Keratinocyte (primary cell): ENCODE data around the gene SH2B3. TPM values are rescaled to one million over a fixed set of nuclear protein-coding genes. Genes with fewer than 3 reads are reported as not detected.

Experiments
- DNase-seq: peaks from one replicate; pipeline ENCODE4 v3.0.0-alpha.2; 2011; ENCODE audit warnings: low read depth, missing footprints, low spot score
- FAIRE-seq: peaks from 2 replicates; lab custom pipeline; 2011; peaks lifted over from hg19 to GRCh38; lab: Jason Lieb, UNC
- H2AFZ ChIP-seq: 2 replicates; pipeline ENCODE4 v1.6.0; 2012; ENCODE audit warnings: low read length, control low read depth, inconsistent platforms; ENCODE audit not compliant: control insufficient read depth
- H3K27ac ChIP-seq: 2 replicates; pipeline ENCODE4 v1.5.1; 2011; ENCODE audit warnings: low read length; ENCODE audit not compliant: control insufficient read depth, insufficient read depth
- H3K27me3 ChIP-seq: 3 replicates; pipeline ENCODE4 v1.6.0; 2011; ENCODE audit warnings: low read length; ENCODE audit not compliant: control insufficient read depth, insufficient read depth; ENCODE audit errors: extremely low read depth
- H3K36me3 ChIP-seq, 2 experiments: 2 replicates in 1 of 2; 3 replicates in 1 of 2; pipeline ENCODE4 v1.5.1; 2011; ENCODE audit warnings: low read length in 2 of 2, mild to moderate bottlenecking in 1 of 2; ENCODE audit not compliant: control insufficient read depth in 2 of 2, insufficient read depth in 2 of 2; ENCODE audit errors: extremely low read depth in 1 of 2
- H3K4me1 ChIP-seq: 3 replicates; pipeline ENCODE4 v1.5.1; 2011; ENCODE audit warnings: low read length; ENCODE audit not compliant: control insufficient read depth, insufficient read depth; ENCODE audit errors: extremely low read depth
- H3K4me2 ChIP-seq: 3 replicates; pipeline ENCODE4 v1.6.0; 2011; ENCODE audit warnings: low read depth, low read length; ENCODE audit not compliant: control insufficient read depth, insufficient read depth; ENCODE audit errors: extremely low read depth
- H3K4me3 ChIP-seq, 3 experiments: fragments of 200-600 bp in 1 of 3; sonication (generic) in 1 of 3; 2 replicates in 2 of 3; 3 replicates in 1 of 3; pipeline ENCODE4 v1.5.1; 2011 to 2016; ENCODE audit warnings: low read length in 3 of 3, mild to moderate bottlenecking in 3 of 3, control low read depth in 2 of 3, inconsistent platforms in 1 of 3, low read depth in 1 of 3, mixed read lengths in 1 of 3, mixed run types in 1 of 3, moderate library complexity in 1 of 3; ENCODE audit not compliant: control insufficient read depth in 2 of 3, insufficient read depth in 2 of 3; ENCODE audit errors: extremely low read depth in 1 of 3
- H3K79me2 ChIP-seq: 2 replicates; pipeline ENCODE4 v1.6.0; 2012; ENCODE audit warnings: low read length; ENCODE audit not compliant: control insufficient read depth, insufficient read depth
- H3K9ac ChIP-seq: 3 replicates; pipeline ENCODE4 v1.6.0; 2011; ENCODE audit warnings: low read length; ENCODE audit not compliant: control insufficient read depth, insufficient read depth; ENCODE audit errors: extremely low read depth
- H3K9me1 ChIP-seq: 3 replicates; pipeline ENCODE4 v1.6.0; 2011; ENCODE audit warnings: low read length; ENCODE audit not compliant: control insufficient read depth, insufficient read depth; ENCODE audit errors: extremely low read depth
- H3K9me3 ChIP-seq: 2 replicates; pipeline ENCODE4 v1.5.1; 2012; ENCODE audit warnings: low read depth, low read length; ENCODE audit not compliant: control insufficient read depth
- H4K20me1 ChIP-seq: 3 replicates; pipeline ENCODE4 v1.6.0; 2011; ENCODE audit warnings: low read length; ENCODE audit not compliant: control insufficient read depth, insufficient read depth; ENCODE audit errors: extremely low read depth
- EZH2 ChIP-seq: IDR thresholded peaks from one replicate; pipeline ENCODE4 v1.6.1; 2012; ENCODE audit warnings: inconsistent platforms, mild to moderate bottlenecking, low read length, moderate library complexity
- dilution Hi-C: fragments of 300-500 bp; cut with MboI; formaldehyde crosslinking; loops from one replicate; pipeline ENCODE4 v1.7.0; 2020; ENCODE audit warnings: low sequenced_read_pairs; ENCODE audit not compliant: extremely low pct_ligation_motif_present
- polyA plus RNA-seq, 5 experiments: library from polyadenylated mRNA; depleted of rRNA in 3 of 5; stranded (reverse) in 3 of 5; stranded (forward) in 1 of 5; unstranded in 1 of 5; fragments of >200 nt; gene quantifications; 1 replicate in 1 of 5; 2 replicates in 3 of 5; 3 replicates in 1 of 5; pipeline versions ENCODE4 v1.2.1 to v1.2.3, GENCODE V29; 2011 to 2012; ENCODE audit warnings: missing spikeins in 2 of 5, low read depth in 1 of 5, low replicate concordance in 1 of 5
- TF ChIP-seq, protein P1 (sequence below), 3 experiments: IDR thresholded peaks in 1 of 3; conservative IDR thresholded peaks in 1 of 3; optimal IDR thresholded peaks in 1 of 3; 2 replicates in 2 of 3; 3 replicates in 1 of 3; pipeline versions ENCODE3 to v1.5.1; 2011; ENCODE audit warnings: low read length in 3 of 3, mild to moderate bottlenecking in 3 of 3, moderate library complexity in 2 of 3, control low read depth in 1 of 3, inconsistent platforms in 1 of 3; ENCODE audit not compliant: insufficient read depth in 2 of 3; ENCODE audit errors: extremely low read depth in 1 of 3

The SH2B3 gene
- polyA plus RNA-seq, 1 donor (not counting 4 experiments of a cell fraction or from before 2014, with no cell fraction given): 7.7 TPM

DNA sequence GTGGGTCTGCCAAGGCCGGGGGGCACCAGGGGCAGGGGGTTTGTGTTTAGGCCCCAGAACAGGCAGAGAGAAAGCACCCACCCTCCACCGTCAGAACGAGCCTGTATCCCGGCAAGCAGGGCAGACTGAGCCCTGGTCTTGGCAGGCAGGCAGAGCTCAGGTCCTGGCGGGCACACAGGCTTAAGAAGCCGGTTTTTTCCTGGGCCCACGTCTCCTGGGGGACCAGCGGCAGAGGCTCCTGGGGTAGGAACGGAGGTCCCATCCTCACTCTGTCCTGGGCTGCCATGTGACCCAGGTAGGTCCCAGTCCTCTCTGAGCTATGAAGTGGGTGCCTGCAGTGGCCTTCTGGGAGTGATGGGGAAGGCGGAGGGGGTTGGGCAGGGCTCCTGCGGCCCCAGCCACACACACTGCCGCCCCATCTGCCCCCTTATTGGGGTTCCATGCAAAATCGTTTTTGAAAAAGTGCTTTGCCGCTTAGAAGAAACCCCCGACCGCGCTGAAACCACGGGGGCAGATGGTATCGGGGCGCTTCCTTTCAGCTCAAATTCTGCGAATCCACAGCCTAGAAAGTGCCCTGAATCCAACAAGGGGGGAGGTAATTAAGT, 24.2 kb downstream of the SH2B3 start:
- peaks cover 28% of the 10 kb centered on the region for H3K4me1 ChIP-seq
- dilution Hi-C loops: no loop called here
- FAIRE-seq (no peak), DNase-seq (no peak)
- H3K9me1 ChIP-seq: peaks cover 2% of the 10 kb centered on the region
- no peak overlapping the region for H2AFZ ChIP-seq
- no peak overlapping the region for H3K4me2 ChIP-seq
- H3K79me2 ChIP-seq: peaks cover 29% of the 10 kb centered on the region
- H3K4me3 ChIP-seq: no peak overlapping the region
- H3K27ac ChIP-seq: no peak overlapping the region
- H3K9me3 ChIP-seq: no peaks in the 10 kb centered on the region
- H3K36me3 ChIP-seq: peaks cover 0 to 4% of the 10 kb centered on the region in 2 experiments
- H4K20me1 ChIP-seq: no peaks in the 10 kb centered on the region
- H3K27me3 ChIP-seq: no peaks in the 10 kb centered on the region
- TF ChIP-seq, protein P1, sequence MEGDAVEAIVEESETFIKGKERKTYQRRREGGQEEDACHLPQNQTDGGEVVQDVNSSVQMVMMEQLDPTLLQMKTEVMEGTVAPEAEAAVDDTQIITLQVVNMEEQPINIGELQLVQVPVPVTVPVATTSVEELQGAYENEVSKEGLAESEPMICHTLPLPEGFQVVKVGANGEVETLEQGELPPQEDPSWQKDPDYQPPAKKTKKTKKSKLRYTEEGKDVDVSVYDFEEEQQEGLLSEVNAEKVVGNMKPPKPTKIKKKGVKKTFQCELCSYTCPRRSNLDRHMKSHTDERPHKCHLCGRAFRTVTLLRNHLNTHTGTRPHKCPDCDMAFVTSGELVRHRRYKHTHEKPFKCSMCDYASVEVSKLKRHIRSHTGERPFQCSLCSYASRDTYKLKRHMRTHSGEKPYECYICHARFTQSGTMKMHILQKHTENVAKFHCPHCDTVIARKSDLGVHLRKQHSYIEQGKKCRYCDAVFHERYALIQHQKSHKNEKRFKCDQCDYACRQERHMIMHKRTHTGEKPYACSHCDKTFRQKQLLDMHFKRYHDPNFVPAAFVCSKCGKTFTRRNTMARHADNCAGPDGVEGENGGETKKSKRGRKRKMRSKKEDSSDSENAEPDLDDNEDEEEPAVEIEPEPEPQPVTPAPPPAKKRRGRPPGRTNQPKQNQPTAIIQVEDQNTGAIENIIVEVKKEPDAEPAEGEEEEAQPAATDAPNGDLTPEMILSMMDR (optimal IDR thresholded peaks at IDR 0.05 in 1 of 3, IDR thresholded peaks at IDR 0.05 in 1 of 3, conservative IDR thresholded peaks at IDR 0.05 in 1 of 3; ENCODE audit: extremely low read depth in 1 of 3, insufficient read depth in 2 of 3, low read length in 3 of 3): no peak
- TF ChIP-seq EZH2: no peak
- H3K9ac ChIP-seq: no peak overlapping the region

DNA sequence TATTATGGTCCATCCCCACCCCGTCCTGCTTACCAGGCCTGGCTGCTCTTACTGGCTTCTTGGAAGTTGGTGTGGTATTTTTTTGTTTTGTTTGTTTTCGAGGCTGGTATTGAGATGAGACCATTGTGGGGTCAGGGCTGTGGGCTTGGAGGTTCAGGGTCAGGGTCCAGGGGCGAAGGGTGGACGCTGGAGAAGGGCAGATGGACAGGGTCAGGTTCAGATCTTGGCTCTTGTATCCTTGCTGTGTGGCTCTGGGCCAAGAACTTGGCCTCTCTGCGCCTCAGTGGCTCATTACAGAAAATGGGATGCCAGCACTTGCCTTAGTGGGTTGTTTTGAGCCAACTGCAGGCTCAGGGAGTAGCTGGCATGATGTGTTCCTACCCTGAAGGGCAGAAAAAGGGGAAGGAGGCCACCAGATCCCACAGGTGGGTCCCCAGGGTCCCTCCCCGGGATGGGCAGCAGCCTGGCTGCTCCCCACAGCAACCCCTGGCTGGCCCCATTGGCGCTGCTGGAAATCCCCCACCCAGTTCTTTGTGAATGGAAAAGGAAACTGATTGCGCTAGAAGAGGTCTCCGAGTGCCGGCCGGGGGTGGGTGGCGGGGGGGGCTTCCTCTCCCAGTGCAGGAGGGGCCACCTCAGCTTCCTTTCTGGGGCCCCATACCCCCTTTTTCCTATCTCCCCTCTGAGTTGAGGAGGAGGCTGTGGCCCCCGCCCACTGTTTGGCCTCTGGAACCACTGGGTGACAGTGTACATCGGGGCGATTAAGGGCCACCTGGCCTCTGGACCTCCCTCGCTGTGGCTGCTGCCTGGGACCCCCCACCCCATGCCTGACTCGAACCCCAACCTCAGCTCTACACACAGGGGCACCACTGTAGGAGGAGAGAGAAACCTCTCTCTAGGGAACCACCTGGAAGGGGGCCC, 25.0 kb downstream of the SH2B3 start:
- Histone ChIP-seq H4K20me1 (no peaks in the 10 kb centered on the region), H3K36me3 (peaks cover 0 to 4% of the 10 kb centered on the region in 2 experiments), H3K4me2 (no peak overlapping the region), H3K27me3 (no peaks in the 10 kb centered on the region), H3K9me3 (no peaks in the 10 kb centered on the region), H3K4me3 (no peak overlapping the region), H3K27ac (no peak overlapping the region), H3K9me1 (peaks cover 1% of the 10 kb centered on the region), H3K9ac (no peak overlapping the region), H3K4me1 (peaks cover 29% of the 10 kb centered on the region), H3K79me2 (peaks cover 30% of the 10 kb centered on the region), H2AFZ (no peak overlapping the region)
- DNase-seq: no peak
- no peak for FAIRE-seq
- dilution Hi-C loops: no loop called here
- TF ChIP-seq EZH2: no peak
- TF ChIP-seq, protein P1 (optimal IDR thresholded peaks at IDR 0.05 in 1 of 3, IDR thresholded peaks at IDR 0.05 in 1 of 3, conservative IDR thresholded peaks at IDR 0.05 in 1 of 3; ENCODE audit: extremely low read depth in 1 of 3, insufficient read depth in 2 of 3, low read length in 3 of 3): no peak
